B cell (primary cell): Measurements from ENCODE around the gene GPER1. TPM values are rescaled to one million over a fixed set of nuclear protein-coding genes. Genes with fewer than 3 reads are reported as not detected.

Source experiments
- ATAC-seq: fragments of 200-7000 bp; cut with Tn5 transposase; one replicate; pipeline ENCODE4 v1.10.0; 2021; ENCODE audit warnings: low read depth, mild to moderate bottlenecking, moderate number of reproducible peaks, moderate library complexity
- CTCF ChIA-PET: fragments of 350-600 bp; sonication (Branson Sonifier 250); formaldehyde crosslinking; loops from one replicate; lab custom pipeline; 2021; ENCODE audit warnings: antibody characterized with exemption, inconsistent platforms; lab: Charles Lee
- POLR2A ChIA-PET: fragments of 350-600 bp; sonication (Branson Sonifier 250); formaldehyde crosslinking; loops from one replicate; lab custom pipeline; 2021; ENCODE audit warnings: antibody characterized with exemption; lab: Charles Lee
- DNase-seq: peaks from one replicate; pipeline ENCODE4 v3.0.0; 2013
- H2AFZ ChIP-seq: 2 replicates; pipeline ENCODE4 v1.6.1; 2012; ENCODE audit warnings: mild to moderate bottlenecking, low read depth, low read length; ENCODE audit not compliant: insufficient read depth, poor library complexity, severe bottlenecking
- H3K27ac ChIP-seq, 2 donors: 1 replicate in 1 of 2; 2 replicates in 1 of 2; pipeline ENCODE4 v1.5.1; 2012 to 2013; ENCODE audit warnings: low read length in 2 of 2, mild to moderate bottlenecking in 2 of 2, moderate library complexity in 1 of 2
- H3K27me3 ChIP-seq, 4 experiments: fragments of 200-600 bp in 1 of 4; sonication (generic) in 1 of 4; replicated peaks in 1 of 4; 1 replicate in 2 of 4; 2 replicates in 2 of 4; pipeline versions ENCODE4 v1.6.1 to v1.7.0; 2013 to 2016; ENCODE audit warnings: low read length in 3 of 4, mild to moderate bottlenecking in 2 of 4, mixed read lengths in 1 of 4, moderate library complexity in 1 of 4; ENCODE audit not compliant: insufficient read depth in 4 of 4, control insufficient read depth in 3 of 4; ENCODE audit errors: control extremely low read depth in 1 of 4
- H3K36me3 ChIP-seq, 2 experiments: replicated peaks in 1 of 2; 1 replicate in 1 of 2; 2 replicates in 1 of 2; pipeline versions ENCODE4 v1.6.1 to v1.7.1; 2013; ENCODE audit warnings: low read length in 1 of 2; ENCODE audit not compliant: insufficient read depth in 2 of 2, control insufficient read depth in 1 of 2; ENCODE audit errors: control extremely low read depth in 1 of 2, extremely low read depth in 1 of 2
- H3K4me1 ChIP-seq, 2 donors: fragments of 200-600 bp in 1 of 2; sonication (generic) in 1 of 2; 1 replicate in 1 of 2; 2 replicates in 1 of 2; pipeline versions ENCODE4 v1.5.1 to v1.6.1; 2013 to 2017; ENCODE audit warnings: low read length in 2 of 2; ENCODE audit not compliant: control insufficient read depth in 2 of 2, insufficient read depth in 2 of 2
- H3K4me2 ChIP-seq: replicated peaks from 2 replicates; pipeline ENCODE3; 2012; ENCODE audit warnings: mild to moderate bottlenecking, low read depth, low read length; ENCODE audit not compliant: poor library complexity, severe bottlenecking
- H3K4me3 ChIP-seq, 5 experiments: fragments of 200-600 bp in 1 of 5; sonication (generic) in 1 of 5; 1 replicate in 3 of 5; 2 replicates in 2 of 5; pipeline versions ENCODE4 v1.5.1 to v1.7.0; 2011 to 2016; ENCODE audit warnings: low read length in 4 of 5, mild to moderate bottlenecking in 4 of 5, low read depth in 2 of 5, control low read depth in 1 of 5, moderate library complexity in 1 of 5; ENCODE audit not compliant: insufficient read depth in 1 of 5; ENCODE audit errors: control extremely low read depth in 1 of 5, extremely low read depth in 1 of 5
- H3K79me2 ChIP-seq: fragments of 200-600 bp; sonication (generic); one replicate; pipeline ENCODE4 v1.6.0; 2016; ENCODE audit warnings: low read length; ENCODE audit not compliant: control insufficient read depth, insufficient read depth
- H3K9ac ChIP-seq: fragments of 200-600 bp; sonication (generic); 2 replicates; pipeline ENCODE4 v1.6.1; 2017; ENCODE audit warnings: mild to moderate bottlenecking, low read length, moderate library complexity
- H3K9me3 ChIP-seq, 3 donors: one replicate each; pipeline versions ENCODE4 v1.6.1 to v1.7.1; 2013; ENCODE audit warnings: low read length in 2 of 3; ENCODE audit not compliant: control insufficient read depth in 2 of 3, insufficient read depth in 1 of 3; ENCODE audit errors: control extremely low read depth in 1 of 3
- H4K20me1 ChIP-seq: 2 replicates; pipeline ENCODE4 v1.6.0; 2012; ENCODE audit warnings: mild to moderate bottlenecking, low read length; ENCODE audit not compliant: insufficient read depth, control insufficient read depth, poor library complexity, severe bottlenecking
- H3K27ac Mint-ChIP-seq: one replicate; pipeline ENCODE4 v1.8.0; 2021; ENCODE audit warnings: mixed read lengths
- H3K27me3 Mint-ChIP-seq: one replicate; pipeline ENCODE4 v1.8.0; 2021; ENCODE audit warnings: mixed read lengths
- H3K4me1 Mint-ChIP-seq: one replicate; pipeline ENCODE4 v1.8.0; 2021; ENCODE audit warnings: mixed read lengths
- H3K4me3 Mint-ChIP-seq: one replicate; pipeline ENCODE4 v1.8.0; 2021; ENCODE audit warnings: mixed read lengths
- H3K9me3 Mint-ChIP-seq: one replicate; pipeline ENCODE4 v1.8.0; 2022; ENCODE audit warnings: mixed read lengths; ENCODE audit not compliant: insufficient read depth
- EZH2 ChIP-seq: IDR thresholded peaks from 2 replicates; pipeline ENCODE4 v1.6.1; 2012; ENCODE audit warnings: borderline replicate concordance, low read depth, mild to moderate bottlenecking, moderate library complexity, low read length; ENCODE audit not compliant: insufficient read depth, poor library complexity, severe bottlenecking
- WGBS: methylation state at CpG from one replicate; pipeline ENCODE4 v1.1.5; 2013; ENCODE audit warnings: missing lambda C conversion rate; ENCODE audit not compliant: insufficient coverage; 5-methylcytosine and 5-hydroxymethylcytosine counted together
- intact Hi-C: fragments of 100-400 bp; cut with micrococcal nuclease; formaldehyde crosslinking; loops from one replicate; pipeline ENCODE4 v1.10.0; 2022
- polyA plus RNA-seq: library from polyadenylated mRNA; depleted of rRNA; stranded (reverse); fragments of >200 nt; gene quantifications from 2 replicates; pipeline ENCODE4 v1.2.3, GENCODE V29; 2012
- total RNA-seq, 2 donors: library from RNA; stranded (reverse); fragments of 120-200 nt in 1 of 2; gene quantifications; 1 replicate in 1 of 2; 2 replicates in 1 of 2; pipeline versions ENCODE4 v1.2.3 to v1.2.4, GENCODE V29; 2013 to 2022
- TF ChIP-seq, protein P1 (sequence below): fragments of 200-600 bp; IDR thresholded peaks from one replicate; pipeline ENCODE4 v1.8.0; 2022; ENCODE audit warnings: antibody characterized with exemption, mild to moderate bottlenecking

The GPER1 gene
- total and polyA plus RNA-seq, 2 donors (not counting 1 experiment from before 2014, with no cell fraction given) = 3.2 to 21.3 TPM

DNA sequence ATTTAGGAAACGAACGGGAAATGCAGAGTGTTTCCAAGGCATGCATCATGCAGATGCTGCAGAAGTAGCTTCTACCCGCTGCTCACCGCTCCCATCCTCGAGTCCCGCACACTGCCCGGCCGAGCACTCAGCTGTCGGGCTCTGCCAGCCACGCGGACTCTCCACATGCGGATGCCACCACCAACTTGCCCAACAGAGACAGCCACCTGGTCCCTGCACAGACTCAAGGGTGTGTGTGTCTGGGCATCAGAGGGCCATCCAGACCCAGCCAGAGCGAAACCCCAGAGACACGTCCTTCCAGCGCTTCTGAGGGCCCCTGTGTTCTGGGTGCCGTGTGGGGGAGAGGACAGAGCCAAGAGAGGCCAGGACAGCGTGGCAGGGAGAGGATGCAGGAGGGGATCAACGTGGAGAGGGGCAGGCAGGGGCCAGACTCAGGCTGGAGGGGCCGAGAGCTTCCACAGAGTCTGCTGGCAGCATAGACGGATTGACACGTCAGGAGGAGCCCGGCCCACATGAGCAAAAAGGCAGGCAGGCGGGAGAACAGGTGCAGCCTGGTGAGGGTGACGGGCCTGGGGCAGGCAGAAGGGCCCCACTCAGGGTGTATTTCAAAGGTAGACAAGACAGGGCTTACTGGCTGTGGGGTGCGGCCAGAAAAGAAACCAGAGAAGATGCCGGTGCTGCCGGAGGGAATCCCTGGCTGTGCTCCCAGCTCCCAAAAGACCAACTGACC lies 18.3 kb downstream of the GPER1 start:
- Histone ChIP-seq H2AFZ (no peak overlapping the region), H3K4me2 (no peak overlapping the region), H3K4me3 (no peak overlapping the region), H3K79me2 (peaks cover 20% of the 10 kb centered on the region), H3K9ac (no peak overlapping the region), H3K9me3 (peaks cover 0 to 7% (median 0%) of the 10 kb centered on the region in 3 donors), H4K20me1 (no peaks in the 10 kb centered on the region), H3K27me3 (peaks cover 0 to 6% (median 3%) of the 10 kb centered on the region in 4 experiments), H3K4me1 (peaks cover 7 to 31% of the 10 kb centered on the region in 2 donors), H3K36me3 (no peaks in the 10 kb centered on the region), H3K27ac (no peak overlapping the region)
- no peak for ATAC-seq
- Mint-ChIP-seq H3K27ac (no peak overlapping the region), H3K27me3 (peaks cover 7% of the 10 kb centered on the region), H3K9me3 (no peaks in the 10 kb centered on the region), H3K4me3 (no peak overlapping the region), H3K4me1 (peaks cover 33% of the 10 kb centered on the region)
- ChIA-PET POLR2A (no interaction called here), CTCF (interaction anchor here (1.5 to 4.7 kb wide), 5 partner anchors 17 to 113 kb away, joined by 3 to 20 read pairs (median 6); partner anchors contain the start of gene GPER1)
- 74% methylated on average over 21 of the region's 27 CpGs for WGBS
- no peak for TF ChIP-seq EZH2
- TF ChIP-seq, protein P1, sequence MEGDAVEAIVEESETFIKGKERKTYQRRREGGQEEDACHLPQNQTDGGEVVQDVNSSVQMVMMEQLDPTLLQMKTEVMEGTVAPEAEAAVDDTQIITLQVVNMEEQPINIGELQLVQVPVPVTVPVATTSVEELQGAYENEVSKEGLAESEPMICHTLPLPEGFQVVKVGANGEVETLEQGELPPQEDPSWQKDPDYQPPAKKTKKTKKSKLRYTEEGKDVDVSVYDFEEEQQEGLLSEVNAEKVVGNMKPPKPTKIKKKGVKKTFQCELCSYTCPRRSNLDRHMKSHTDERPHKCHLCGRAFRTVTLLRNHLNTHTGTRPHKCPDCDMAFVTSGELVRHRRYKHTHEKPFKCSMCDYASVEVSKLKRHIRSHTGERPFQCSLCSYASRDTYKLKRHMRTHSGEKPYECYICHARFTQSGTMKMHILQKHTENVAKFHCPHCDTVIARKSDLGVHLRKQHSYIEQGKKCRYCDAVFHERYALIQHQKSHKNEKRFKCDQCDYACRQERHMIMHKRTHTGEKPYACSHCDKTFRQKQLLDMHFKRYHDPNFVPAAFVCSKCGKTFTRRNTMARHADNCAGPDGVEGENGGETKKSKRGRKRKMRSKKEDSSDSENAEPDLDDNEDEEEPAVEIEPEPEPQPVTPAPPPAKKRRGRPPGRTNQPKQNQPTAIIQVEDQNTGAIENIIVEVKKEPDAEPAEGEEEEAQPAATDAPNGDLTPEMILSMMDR = no peak
- no peak for DNase-seq
- intact Hi-C loops = no loop called here

DNA sequence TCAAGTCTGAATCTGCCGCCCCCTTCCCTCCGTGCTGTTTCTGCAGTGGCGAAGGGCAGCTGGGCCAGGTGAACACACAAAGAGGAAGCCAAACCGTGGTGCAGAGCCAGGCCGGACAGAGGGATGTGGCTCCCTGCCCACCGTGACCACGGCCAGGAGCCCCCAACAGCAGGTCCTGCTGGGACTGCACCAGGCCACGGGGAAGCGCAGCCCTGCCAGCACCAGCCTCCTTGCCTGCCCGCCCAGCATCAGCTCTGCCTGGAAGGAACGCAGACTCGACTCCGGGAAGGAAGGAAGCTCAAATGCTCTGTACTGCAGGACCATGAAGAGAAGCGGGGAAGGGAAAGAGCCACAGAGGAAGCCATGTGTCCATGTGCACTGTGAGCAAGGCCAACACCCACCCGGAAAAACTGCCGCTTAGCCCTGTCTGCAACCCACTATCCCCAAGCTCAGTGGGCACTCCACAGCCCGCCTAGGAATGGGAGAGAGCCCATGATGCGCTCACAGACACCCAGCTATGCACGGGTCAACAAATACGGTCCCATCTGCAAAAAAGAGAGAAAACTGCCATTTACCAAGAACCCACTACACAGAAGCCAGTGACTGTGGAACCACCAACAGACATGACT lies 19.0 kb downstream of the GPER1 start:
- Histone ChIP-seq H3K4me3 (no peak overlapping the region), H3K27ac (no peak overlapping the region), H3K79me2 (peaks cover 20% of the 10 kb centered on the region), H2AFZ (no peak overlapping the region), H3K36me3 (no peaks in the 10 kb centered on the region), H3K4me2 (no peak overlapping the region), H3K9ac (no peak overlapping the region), H4K20me1 (no peaks in the 10 kb centered on the region), H3K9me3 (peaks cover 0 to 7% (median 0%) of the 10 kb centered on the region in 3 donors), H3K27me3 (peaks cover 0 to 6% (median 3%) of the 10 kb centered on the region in 4 experiments), H3K4me1 (peaks cover 7 to 31% of the 10 kb centered on the region in 2 donors)
- TF ChIP-seq, protein P1 = no peak
- no peak for TF ChIP-seq EZH2
- WGBS = 81% methylated on average over 20 of the region's 20 CpGs
- no peaks in the 10 kb centered on the region for H3K9me3 Mint-ChIP-seq
- POLR2A ChIA-PET = no interaction called here
- intact Hi-C loops = no loop called here
- CTCF ChIA-PET = interaction anchor here (0.9 to 1.7 kb wide), 4 partner anchors 18 to 114 kb away, joined by 3 to 6 read pairs (median 4); no protein-coding TSS in a partner anchor
- peak overlapping the region; percentile 13 for H3K4me3 Mint-ChIP-seq
- H3K27ac Mint-ChIP-seq = no peak overlapping the region
- ATAC-seq = no peak
- DNase-seq = no peak
- H3K27me3 Mint-ChIP-seq = peaks cover 7% of the 10 kb centered on the region
- H3K4me1 Mint-ChIP-seq = peaks cover 31% of the 10 kb centered on the region
